Mammary epithelial cell (primary cell): Measurements from ENCODE around the gene ZAP70.

Experiments
- CTCF ChIP-seq, 2 donors: IDR thresholded peaks in 1 of 2; conservative IDR thresholded peaks in 1 of 2; 2 replicates each; pipeline ENCODE4 v1.5.1; 2011 to 2012; ENCODE audit warnings: inconsistent platforms in 2 of 2, low read length in 2 of 2, mild to moderate bottlenecking in 2 of 2, control low read depth in 1 of 2, low read depth in 1 of 2; ENCODE audit not compliant: insufficient read depth in 1 of 2; ENCODE audit errors: extremely low read depth in 1 of 2
- EZH2 ChIP-seq: IDR thresholded peaks from 2 replicates; pipeline ENCODE4 v1.6.1; 2012; ENCODE audit warnings: low read length, inconsistent platforms, borderline replicate concordance

DNA sequence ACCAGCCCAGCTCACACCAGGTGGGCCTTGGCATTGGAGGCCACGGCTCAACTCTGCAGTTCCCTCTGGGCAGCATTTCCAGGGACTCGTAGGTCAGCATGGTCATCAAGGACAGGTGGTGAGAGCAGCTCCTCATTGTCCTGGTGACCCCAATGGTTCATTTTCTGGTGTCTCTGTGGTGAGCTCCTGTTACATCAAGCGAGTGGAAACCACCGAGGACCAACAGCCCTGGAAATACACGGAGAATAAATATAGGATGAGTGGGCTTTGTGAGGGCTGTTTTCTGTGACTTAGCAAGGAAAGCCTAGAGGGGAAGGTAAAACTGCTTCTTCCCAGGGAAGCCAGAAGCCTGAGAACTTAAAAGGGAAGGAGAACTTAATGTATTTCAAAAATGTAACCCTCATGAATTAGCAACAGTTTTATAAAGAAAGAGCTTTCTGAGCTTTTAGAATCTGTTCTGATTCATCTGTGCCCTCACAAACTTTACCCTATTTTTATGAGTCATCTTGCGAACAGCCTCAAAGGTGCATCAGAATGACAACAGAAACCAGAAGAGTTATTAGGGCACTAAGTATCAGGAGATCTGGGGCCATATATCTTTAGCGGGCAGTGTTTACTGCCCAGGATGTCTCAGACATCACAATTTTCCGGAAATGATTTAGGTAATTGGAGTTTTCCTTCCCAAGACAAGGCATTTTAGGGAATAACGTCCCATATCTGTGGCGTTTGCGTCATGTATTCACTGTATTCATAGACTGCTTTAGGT lies 25.1 kb upstream of the ZAP70 start:
- TF ChIP-seq CTCF (conservative IDR thresholded peaks at IDR 0.05 in 1 of 2, IDR thresholded peaks at IDR 0.05 in 1 of 2; ENCODE audit: extremely low read depth in 1 of 2, insufficient read depth in 1 of 2, low read depth in 1 of 2, low read length in 2 of 2) (no peak), EZH2 (no peak)
